ENCODE results near the gene CYP26A1.

The CYP26A1 gene

GRCh38 chr10:93124580-93125318, 51.1 kb downstream of the CYP26A1 start:
- no peak for DNase-seq

DNA sequence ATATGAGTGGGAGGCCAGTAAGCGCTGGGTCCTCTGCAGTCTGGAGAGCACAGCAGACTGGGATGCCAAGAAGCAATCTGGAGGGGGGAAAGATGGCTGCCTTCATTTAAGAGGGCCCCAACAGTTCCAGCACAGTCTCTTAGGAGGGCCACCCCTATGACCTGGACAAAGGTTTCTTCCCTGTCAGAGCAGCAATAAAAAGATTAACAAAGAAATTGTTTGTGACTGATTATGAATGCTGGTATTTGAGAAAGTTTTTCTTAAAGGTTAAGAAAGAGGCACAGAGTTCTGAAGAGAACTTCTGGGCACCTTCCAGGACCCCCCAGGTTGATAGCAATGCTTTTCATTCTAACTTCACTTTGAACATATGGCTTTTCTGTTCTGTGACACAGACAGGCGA, 52.3 kb downstream of the CYP26A1 start:
- no peak for DNase-seq

- DNase-seq: no peak
These were observed 52.9 kb downstream of the CYP26A1 start for GRCh38 chr10:93126483-93127052.
